Left ventricle myocardium inferior (tissue), 1 donor: Measurements from ENCODE around the gene TPH1. TPM values are rescaled to one million over a fixed set of nuclear protein-coding genes. Genes with fewer than 3 reads are reported as not detected.

Experiments used
- total RNA-seq: library from RNA; stranded (reverse); fragmentation: NEBNext Ultra II Directional; extraction: Animal tissue kit (Norgen Biotek cat#: 25700); gene quantifications from one replicate; pipeline ENCODE4 v1.2.1, GENCODE V29; 2021
- donor health status: DM: no; HTN: yes; CAD: no; lungs with severe emphysema.

TPH1 gene
- total RNA-seq, 1 donor from 2014 or later = not detected

Other genes starting within 250 kb of the TPH1 start
- gene SERGEF, start 33.2 kb downstream of the TPH1 start, total RNA-seq = 13.1 TPM
- gene SAAL1, start 59.8 kb upstream of the TPH1 start, total RNA-seq = 6.8 TPM
- gene MRGPRX3, start 86.3 kb upstream of the TPH1 start, total RNA-seq = not detected
- gene MRGPRX4, start 126.6 kb upstream of the TPH1 start, total RNA-seq = not detected
- gene SAA4, start 190.5 kb upstream of the TPH1 start, total RNA-seq = not detected
- gene SAA2, start 202.4 kb upstream of the TPH1 start, total RNA-seq = 0.60 TPM
- gene SAA1, start 220.0 kb upstream of the TPH1 start, total RNA-seq = not detected